Activated B cell treated with CpG ODN at 0.5 μM for 24 hours (primary cell): Measurements from ENCODE around the gene MIEF1. TPM values are rescaled to one million over a fixed set of nuclear protein-coding genes. Genes with fewer than 3 reads are reported as not detected.
A peak's percentile ranks its signal among the peaks of the same experiment; 100 is the strongest.

Source experiments
- ATAC-seq: fragments of 200-7000 bp; cut with Tn5 transposase; one replicate; pipeline ENCODE4 v1.10.0; 2021; ENCODE audit warnings: low read depth, mild to moderate bottlenecking, moderate library complexity
- CTCF ChIA-PET: fragments of 350-600 bp; sonication (Branson Sonifier 250); formaldehyde crosslinking; loops from one replicate; lab custom pipeline; 2021; ENCODE audit warnings: antibody characterized with exemption; lab: Charles Lee
- POLR2A ChIA-PET: fragments of 350-600 bp; sonication (Branson Sonifier 250); formaldehyde crosslinking; loops from one replicate; lab custom pipeline; 2021; ENCODE audit warnings: antibody characterized with exemption; lab: Charles Lee
- DNase-seq: peaks from one replicate; pipeline ENCODE4 v3.0.0; 2022
- H3K27ac Mint-ChIP-seq: one replicate; pipeline ENCODE4 v1.8.0; 2020; ENCODE audit warnings: mixed read lengths
- H3K27me3 Mint-ChIP-seq: one replicate; pipeline ENCODE4 v1.8.0; 2021; ENCODE audit warnings: mixed read lengths
- H3K36me3 Mint-ChIP-seq: one replicate; pipeline ENCODE4 v1.8.0; 2021; ENCODE audit warnings: low read depth, mixed read lengths
- H3K4me1 Mint-ChIP-seq: one replicate; pipeline ENCODE4 v1.8.0; 2021; ENCODE audit warnings: mixed read lengths
- H3K4me3 Mint-ChIP-seq: one replicate; pipeline ENCODE4 v1.8.0; 2020; ENCODE audit warnings: mild to moderate bottlenecking, mixed read lengths
- H3K9me3 Mint-ChIP-seq: one replicate; pipeline ENCODE4 v1.8.0; 2020; ENCODE audit warnings: mixed read lengths
- intact Hi-C: fragments of 100-400 bp; cut with micrococcal nuclease; formaldehyde crosslinking; loops from one replicate; pipeline ENCODE4 v1.15.1; 2024
- total RNA-seq: library from RNA; stranded (reverse); gene quantifications from 2 replicates; pipeline ENCODE4 v1.2.3, GENCODE V29; 2022
- TF ChIP-seq, protein P1 (sequence below): fragments of 200-600 bp; IDR thresholded peaks from one replicate; pipeline ENCODE4 v1.8.0; 2022; ENCODE audit warnings: antibody characterized with exemption, mild to moderate bottlenecking

MIEF1 gene
- total RNA-seq, 1 donor from 2014 or later = 41.3 TPM

DNA sequence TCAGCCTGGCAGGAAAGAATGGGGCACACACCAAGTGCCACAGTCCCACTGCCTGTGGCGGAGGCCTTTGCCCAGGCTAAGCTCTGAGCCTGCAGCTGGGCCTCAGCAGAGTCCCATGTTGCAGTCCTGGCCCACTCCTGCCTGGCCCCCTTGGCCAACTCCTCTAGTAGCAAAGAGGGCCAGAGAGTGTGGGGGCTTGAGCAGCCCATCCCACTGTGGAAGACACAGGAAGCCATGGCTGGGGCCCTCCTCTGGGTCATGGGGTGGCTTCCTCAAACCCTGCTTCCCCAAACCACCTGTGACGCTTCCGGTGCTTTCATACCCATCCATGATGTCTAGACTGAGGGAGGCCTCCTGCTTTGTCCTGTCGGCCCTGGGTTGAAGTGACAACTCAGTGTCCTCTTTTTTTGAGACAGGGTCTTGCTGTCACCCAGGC, 24.7 kb downstream of the MIEF1 start:
- TF ChIP-seq, protein P1, sequence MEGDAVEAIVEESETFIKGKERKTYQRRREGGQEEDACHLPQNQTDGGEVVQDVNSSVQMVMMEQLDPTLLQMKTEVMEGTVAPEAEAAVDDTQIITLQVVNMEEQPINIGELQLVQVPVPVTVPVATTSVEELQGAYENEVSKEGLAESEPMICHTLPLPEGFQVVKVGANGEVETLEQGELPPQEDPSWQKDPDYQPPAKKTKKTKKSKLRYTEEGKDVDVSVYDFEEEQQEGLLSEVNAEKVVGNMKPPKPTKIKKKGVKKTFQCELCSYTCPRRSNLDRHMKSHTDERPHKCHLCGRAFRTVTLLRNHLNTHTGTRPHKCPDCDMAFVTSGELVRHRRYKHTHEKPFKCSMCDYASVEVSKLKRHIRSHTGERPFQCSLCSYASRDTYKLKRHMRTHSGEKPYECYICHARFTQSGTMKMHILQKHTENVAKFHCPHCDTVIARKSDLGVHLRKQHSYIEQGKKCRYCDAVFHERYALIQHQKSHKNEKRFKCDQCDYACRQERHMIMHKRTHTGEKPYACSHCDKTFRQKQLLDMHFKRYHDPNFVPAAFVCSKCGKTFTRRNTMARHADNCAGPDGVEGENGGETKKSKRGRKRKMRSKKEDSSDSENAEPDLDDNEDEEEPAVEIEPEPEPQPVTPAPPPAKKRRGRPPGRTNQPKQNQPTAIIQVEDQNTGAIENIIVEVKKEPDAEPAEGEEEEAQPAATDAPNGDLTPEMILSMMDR = no peak
- H3K4me3 Mint-ChIP-seq = no peak overlapping the region
- peaks cover 76% of the 10 kb centered on the region for H3K36me3 Mint-ChIP-seq
- no peaks in the 10 kb centered on the region for H3K27me3 Mint-ChIP-seq
- CTCF ChIA-PET = interaction anchor here (0.8 to 2.8 kb wide), 4 partner anchors 127 to 476 kb away, joined by 3 to 23 read pairs (median 4); partner anchors contain the start of genes RPL3 and TAB1
- DNase-seq (no peak), ATAC-seq (no peak)
- H3K27ac Mint-ChIP-seq = peak overlapping the region; percentile 73
- POLR2A ChIA-PET = interaction anchor here (0.6 to 6.6 kb wide), 10 partner anchors 9 to 524 kb away, joined by 3 to 89 read pairs (median 4); partner anchors contain the start of genes RPL3, SYNGR1 and TAB1
- H3K4me1 Mint-ChIP-seq = peaks cover 94% of the 10 kb centered on the region
- H3K9me3 Mint-ChIP-seq = no peaks in the 10 kb centered on the region
- intact Hi-C loops = no loop called here

DNA sequence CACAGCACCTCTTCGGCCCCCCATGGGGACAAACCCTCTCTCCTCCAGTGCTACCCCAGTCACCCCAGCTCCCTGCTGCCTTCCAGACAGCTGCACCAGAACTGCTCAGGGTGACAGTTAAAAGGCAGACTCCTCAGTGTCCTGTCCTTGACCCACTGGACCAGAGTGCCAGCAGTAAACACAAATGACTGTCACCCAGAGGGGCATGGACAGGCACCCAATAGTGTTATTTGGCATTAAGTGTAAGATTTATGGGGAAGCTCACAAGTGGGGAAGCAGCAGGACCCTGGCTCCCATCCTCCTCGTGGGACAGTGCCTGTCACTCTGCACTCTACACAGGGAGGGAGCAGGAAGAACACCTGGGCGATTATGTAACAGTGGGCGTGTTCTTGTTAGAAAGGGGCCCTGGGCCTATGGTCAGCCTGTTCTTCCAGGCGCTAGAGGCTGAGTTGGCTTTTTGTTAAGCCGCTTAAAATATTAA, 25.4 kb downstream of the MIEF1 start:
- H3K4me3 Mint-ChIP-seq = no peak overlapping the region
- H3K36me3 Mint-ChIP-seq = peaks cover 74% of the 10 kb centered on the region
- H3K9me3 Mint-ChIP-seq = no peaks in the 10 kb centered on the region
- POLR2A ChIA-PET = interaction anchor here (1.5 to 6.6 kb wide), 4 partner anchors 7 to 209 kb away, joined by 4 to 111 read pairs (median 50); partner anchors contain the start of genes ATF4 and RPL3
- peaks cover 91% of the 10 kb centered on the region for H3K4me1 Mint-ChIP-seq
- TF ChIP-seq, protein P1 = no peak
- peak overlapping the region; percentile 85 for H3K27ac Mint-ChIP-seq
- ATAC-seq = no peak
- H3K27me3 Mint-ChIP-seq = no peaks in the 10 kb centered on the region
- intact Hi-C loops = no loop called here
- CTCF ChIA-PET = interaction anchor here (1.9 to 4.8 kb wide), 3 partner anchors 34 to 209 kb away, joined by 5 to 42 read pairs (median 23); partner anchors contain the start of gene RPL3
- no peak for DNase-seq

- H3K27ac Mint-ChIP-seq = peak overlapping the region; percentile 85
- ChIA-PET CTCF (interaction anchor here (1.0 to 4.8 kb wide), 20 partner anchors 8 to 819 kb away, joined by 3 to 42 read pairs (median 16); partner anchors contain the start of genes ATF4, RPL3 and TAB1), POLR2A (interaction anchor here (0.8 to 6.6 kb wide), 12 partner anchors 8 to 525 kb away, joined by 3 to 111 read pairs (median 8); partner anchors contain the start of genes ATF4, MIEF1 and RPL3)
- H3K27me3 Mint-ChIP-seq = no peaks in the 10 kb centered on the region
- H3K36me3 Mint-ChIP-seq = peaks cover 69% of the 10 kb centered on the region
- intact Hi-C loops = loop anchor here (2.0 kb wide), 1 partner anchor 177 kb away; no protein-coding TSS in a partner anchor
- DNase-seq (no peak), ATAC-seq (no peak)
- TF ChIP-seq, protein P1 = no peak
- H3K9me3 Mint-ChIP-seq = no peaks in the 10 kb centered on the region
- peaks cover 89% of the 10 kb centered on the region for H3K4me1 Mint-ChIP-seq
- H3K4me3 Mint-ChIP-seq = peak overlapping the region; percentile 74
Measured at GRCh38 chr22:39528080-39528661, 26.1 kb downstream of the MIEF1 start.

- peak overlapping the region; percentile 74 for H3K4me3 Mint-ChIP-seq
- H3K4me1 Mint-ChIP-seq = peaks cover 85% of the 10 kb centered on the region
- H3K27ac Mint-ChIP-seq = peak overlapping the region; percentile 85
- POLR2A ChIA-PET = interaction anchor here (0.5 to 6.6 kb wide), 29 partner anchors 8 to 526 kb away, joined by 3 to 111 read pairs (median 4); partner anchors contain the start of genes ATF4, MIEF1, RPL3 and TAB1
- DNase-seq = peak; percentile 80
- no peaks in the 10 kb centered on the region for H3K9me3 Mint-ChIP-seq
- CTCF ChIA-PET = interaction anchor here (0.7 to 4.8 kb wide), 41 partner anchors 8 to 819 kb away, joined by 3 to 42 read pairs (median 5); partner anchors contain the start of genes ATF4, MIEF1, RPL3 and SYNGR1
- no peaks in the 10 kb centered on the region for H3K27me3 Mint-ChIP-seq
- intact Hi-C loops = loop anchor here (1.0 to 2.0 kb wide), 5 partner anchors 34 to 359 kb away; partner anchors contain the start of gene TAB1
- peak; percentile 45 for ATAC-seq
- TF ChIP-seq, protein P1 = no peak
- peaks cover 64% of the 10 kb centered on the region for H3K36me3 Mint-ChIP-seq
Measured at GRCh38 chr22:39528681-39529486, 26.8 kb downstream of the MIEF1 start.
